Osteoblast (primary cell): ENCODE data around the gene MARCHF10. TPM values are rescaled to one million over a fixed set of nuclear protein-coding genes. Genes with fewer than 3 reads are reported as not detected.
A peak's percentile ranks its signal among the peaks of the same experiment; 100 is the strongest.
"Not testable (repeated sequence)": the region's sequence is repeated elsewhere in the genome, so short reads cannot be mapped to it uniquely, and the experiment has no call there.

Source experiments
- DNase-seq: peaks from one replicate; pipeline ENCODE4 v3.0.0; 2011; ENCODE audit warnings: low spot score, mixed read lengths; ENCODE audit not compliant: insufficient read length; ENCODE audit errors: missing footprints
- H2AFZ ChIP-seq: 2 replicates; pipeline ENCODE4 v1.6.0; 2011; ENCODE audit warnings: mild to moderate bottlenecking, low read length
- H3K27ac ChIP-seq: 2 replicates; pipeline ENCODE4 v1.5.1; 2011; ENCODE audit warnings: mild to moderate bottlenecking, low read depth, low read length, moderate library complexity
- H3K27me3 ChIP-seq: 2 replicates; pipeline ENCODE4 v1.6.0; 2012; ENCODE audit warnings: mild to moderate bottlenecking, control low read depth, inconsistent platforms, low read length, moderate library complexity; ENCODE audit not compliant: insufficient read depth
- H3K36me3 ChIP-seq: 2 replicates; pipeline ENCODE4 v1.5.1; 2011; ENCODE audit warnings: mild to moderate bottlenecking, low read length, control low read depth, moderate library complexity; ENCODE audit not compliant: insufficient read depth
- H3K4me1 ChIP-seq: 2 replicates; pipeline ENCODE4 v1.5.1; 2011; ENCODE audit warnings: mild to moderate bottlenecking, low read length, control low read depth, moderate library complexity; ENCODE audit not compliant: insufficient read depth
- H3K4me2 ChIP-seq: 2 replicates; pipeline ENCODE4 v1.6.0; 2011; ENCODE audit warnings: mild to moderate bottlenecking, low read length; ENCODE audit not compliant: insufficient read depth
- H3K4me3 ChIP-seq: fragments of 200-600 bp; sonication (generic); 3 replicates; pipeline ENCODE4 v1.5.1; 2012; ENCODE audit warnings: mild to moderate bottlenecking, low read length, inconsistent platforms; ENCODE audit not compliant: insufficient read depth
- H3K79me2 ChIP-seq: 2 replicates; pipeline ENCODE4 v1.6.0; 2012; ENCODE audit warnings: mild to moderate bottlenecking, low read length, control low read depth, inconsistent platforms; ENCODE audit not compliant: insufficient read depth
- H3K9me3 ChIP-seq: 2 replicates; pipeline ENCODE4 v1.5.1; 2011; ENCODE audit warnings: low read depth, low read length, control low read depth
- H4K20me1 ChIP-seq: 2 replicates; pipeline ENCODE4 v1.6.0; 2012; ENCODE audit warnings: mild to moderate bottlenecking, low read length, control low read depth; ENCODE audit not compliant: insufficient read depth
- total RNA-seq: library from RNA; depleted of rRNA; stranded (reverse); fragments of >200 nt; gene quantifications from 2 replicates; pipeline ENCODE4 v1.2.3, GENCODE V29; 2012
- TF ChIP-seq, protein P1 (sequence below): IDR thresholded peaks from 2 replicates; pipeline ENCODE4 v1.5.1; 2011; ENCODE audit warnings: mild to moderate bottlenecking, low read depth, low read length, moderate library complexity; ENCODE audit errors: extremely low read depth

MARCHF10 gene
- total RNA-seq, 1 donor: under 0.01 TPM

DNA sequence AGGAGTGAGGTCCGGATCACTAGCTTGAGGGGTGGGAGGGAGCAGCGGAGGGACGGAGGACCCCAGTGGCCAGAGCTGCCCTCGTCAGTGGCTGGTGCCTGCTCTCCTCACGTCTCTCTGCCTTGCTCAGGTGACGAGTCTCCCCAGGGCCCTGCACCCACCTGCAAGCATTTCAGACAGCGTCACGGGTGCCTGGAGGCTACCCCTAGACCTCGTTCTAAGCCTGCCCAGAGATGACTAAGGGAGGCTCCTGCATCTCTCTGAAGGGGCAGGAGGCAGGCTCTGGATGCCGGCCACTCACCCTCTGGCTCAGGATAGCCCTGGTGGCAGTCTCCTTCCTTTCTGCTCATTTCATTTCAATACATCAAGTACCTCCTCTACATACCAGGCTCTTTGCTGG lies 111.9 kb downstream of the MARCHF10 start:
- TF ChIP-seq, protein P1, sequence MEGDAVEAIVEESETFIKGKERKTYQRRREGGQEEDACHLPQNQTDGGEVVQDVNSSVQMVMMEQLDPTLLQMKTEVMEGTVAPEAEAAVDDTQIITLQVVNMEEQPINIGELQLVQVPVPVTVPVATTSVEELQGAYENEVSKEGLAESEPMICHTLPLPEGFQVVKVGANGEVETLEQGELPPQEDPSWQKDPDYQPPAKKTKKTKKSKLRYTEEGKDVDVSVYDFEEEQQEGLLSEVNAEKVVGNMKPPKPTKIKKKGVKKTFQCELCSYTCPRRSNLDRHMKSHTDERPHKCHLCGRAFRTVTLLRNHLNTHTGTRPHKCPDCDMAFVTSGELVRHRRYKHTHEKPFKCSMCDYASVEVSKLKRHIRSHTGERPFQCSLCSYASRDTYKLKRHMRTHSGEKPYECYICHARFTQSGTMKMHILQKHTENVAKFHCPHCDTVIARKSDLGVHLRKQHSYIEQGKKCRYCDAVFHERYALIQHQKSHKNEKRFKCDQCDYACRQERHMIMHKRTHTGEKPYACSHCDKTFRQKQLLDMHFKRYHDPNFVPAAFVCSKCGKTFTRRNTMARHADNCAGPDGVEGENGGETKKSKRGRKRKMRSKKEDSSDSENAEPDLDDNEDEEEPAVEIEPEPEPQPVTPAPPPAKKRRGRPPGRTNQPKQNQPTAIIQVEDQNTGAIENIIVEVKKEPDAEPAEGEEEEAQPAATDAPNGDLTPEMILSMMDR: no peak
- H3K4me2 ChIP-seq: peak overlapping the region; percentile 9
- no peaks in the 10 kb centered on the region for H3K27me3 ChIP-seq
- DNase-seq: peak; percentile 85
- H3K9me3 ChIP-seq: no peaks in the 10 kb centered on the region
- H4K20me1 ChIP-seq: peaks cover 8% of the 10 kb centered on the region
- H2AFZ ChIP-seq: no peak overlapping the region
- no peaks in the 10 kb centered on the region for H3K79me2 ChIP-seq
- no peak overlapping the region for H3K4me3 ChIP-seq
- H3K36me3 ChIP-seq: peaks cover 18% of the 10 kb centered on the region
- no peak overlapping the region for H3K27ac ChIP-seq
- H3K4me1 ChIP-seq: peaks cover 10% of the 10 kb centered on the region

DNA sequence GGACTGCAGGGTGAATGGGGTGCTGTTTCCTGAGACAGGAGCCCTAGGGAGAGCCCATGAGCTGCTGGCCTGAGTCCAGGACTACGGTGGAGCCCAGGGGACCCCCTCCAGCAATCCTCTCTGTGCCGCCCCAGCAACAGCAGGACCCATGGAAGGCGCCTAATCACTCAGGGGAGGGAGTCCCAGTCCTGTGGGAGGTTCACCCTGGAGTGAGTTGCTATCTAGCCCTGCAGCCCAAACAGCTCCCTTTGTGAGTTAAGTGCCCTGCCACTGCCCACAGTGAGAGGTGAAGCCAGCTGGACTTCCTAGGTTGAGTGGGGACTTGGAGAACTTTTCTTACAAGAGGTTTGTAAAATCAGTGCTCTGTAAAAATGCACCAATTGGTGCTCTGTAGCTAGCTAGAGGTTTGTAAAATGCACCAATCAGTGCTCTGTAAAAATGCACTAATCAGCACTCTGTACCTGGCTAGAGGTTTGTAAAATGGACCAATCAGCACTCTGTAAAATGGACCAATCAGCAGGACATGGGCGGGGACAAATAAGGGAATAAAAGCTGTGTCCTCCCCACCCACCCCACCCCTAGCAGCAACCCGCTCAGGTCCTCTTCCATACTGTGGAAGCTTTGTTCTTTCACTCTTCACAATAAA lies 112.9 kb downstream of the MARCHF10 start:
- H4K20me1 ChIP-seq, H3K27ac ChIP-seq, DNase-seq, H3K4me2 ChIP-seq, H3K4me3 ChIP-seq, H3K4me1 ChIP-seq, H3K79me2 ChIP-seq, H2AFZ ChIP-seq, H3K27me3 ChIP-seq, H3K9me3 ChIP-seq: not testable (repeated sequence)
- H3K36me3 ChIP-seq: peaks cover 29% of the 10 kb centered on the region

DNA sequence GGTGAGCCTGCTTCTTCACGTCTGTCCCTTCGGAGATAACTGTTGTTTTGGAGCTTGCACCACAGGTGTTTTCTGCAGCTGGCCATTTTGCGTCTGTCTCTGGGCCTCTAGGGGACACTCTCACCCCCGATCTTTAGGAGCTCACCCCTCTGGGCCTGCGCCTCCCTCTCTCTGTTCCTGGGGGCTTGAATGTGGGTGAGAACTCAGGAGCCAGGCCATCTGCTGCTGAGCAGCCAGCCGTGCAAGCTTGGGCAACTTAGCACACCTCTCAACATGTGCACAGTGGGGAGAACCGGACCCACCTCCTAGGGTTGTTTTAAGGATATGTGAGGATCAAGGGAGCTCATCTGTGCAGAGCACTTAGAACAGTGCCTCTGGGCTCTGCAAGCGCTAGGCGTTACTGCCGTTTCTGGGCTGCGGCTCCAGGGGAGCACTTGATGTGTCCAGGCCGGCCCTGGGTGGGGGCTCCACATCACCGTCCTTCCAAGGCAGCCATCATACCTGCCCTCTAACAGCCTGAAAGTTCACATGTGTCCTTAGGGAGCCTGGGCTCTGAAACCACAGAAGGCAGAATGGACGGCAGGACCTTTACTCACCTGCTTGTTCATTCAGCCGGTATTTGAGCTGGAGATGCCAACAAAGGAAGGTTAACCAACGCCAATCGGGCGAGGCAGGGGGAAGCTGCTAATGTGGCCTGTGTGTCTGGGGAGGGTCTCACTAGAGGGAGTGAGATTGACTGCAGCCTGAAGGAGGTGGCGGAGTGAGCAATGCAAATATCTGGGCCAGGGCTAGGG lies 114.3 kb downstream of the MARCHF10 start:
- Histone ChIP-seq H2AFZ (no peak overlapping the region), H3K4me3 (no peak overlapping the region), H3K36me3 (peaks cover 43% of the 10 kb centered on the region), H3K4me1 (peaks cover 10% of the 10 kb centered on the region), H3K4me2 (no peak overlapping the region), H3K9me3 (no peaks in the 10 kb centered on the region), H3K27ac (no peak overlapping the region), H3K27me3 (no peaks in the 10 kb centered on the region), H3K79me2 (no peaks in the 10 kb centered on the region), H4K20me1 (peaks cover 11% of the 10 kb centered on the region)
- TF ChIP-seq, protein P1: no peak
- peak; percentile 77 for DNase-seq

DNA sequence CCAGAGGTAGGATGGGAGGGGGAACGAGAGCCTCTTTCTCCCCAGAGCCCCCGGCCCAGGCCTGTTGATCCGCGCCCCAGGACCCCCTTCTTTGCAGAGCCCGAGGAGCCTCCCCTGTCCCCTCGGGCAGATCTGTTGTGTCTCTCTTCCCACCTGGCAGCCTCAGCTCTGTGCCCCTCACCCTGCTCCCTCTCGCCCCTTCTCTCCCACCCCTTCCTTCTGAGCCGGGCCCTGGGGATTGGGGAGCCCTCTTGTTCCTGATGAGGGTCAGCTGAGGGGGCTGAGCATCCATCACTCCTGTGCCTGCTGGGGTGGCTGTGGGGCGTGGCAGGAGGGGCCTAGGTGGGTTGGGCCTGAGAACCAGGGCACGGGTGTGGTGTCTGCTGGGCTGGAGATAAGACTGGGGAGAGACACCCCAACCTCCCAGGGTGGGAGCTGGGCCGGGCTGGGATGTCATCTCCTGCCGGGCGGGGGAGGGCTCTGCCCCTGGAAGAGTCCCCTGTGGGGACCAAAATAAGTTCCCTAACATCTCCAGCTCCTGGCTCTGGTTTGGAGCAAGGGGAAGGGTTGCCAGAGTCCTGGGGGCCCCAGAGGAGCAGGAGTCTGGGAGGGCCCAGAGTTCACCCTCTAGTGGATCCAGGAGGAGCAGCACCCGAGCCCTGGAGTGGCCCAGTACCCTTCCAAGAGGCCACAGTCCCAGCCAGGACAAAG lies 115.2 kb downstream of the MARCHF10 start:
- no peak overlapping the region for H3K4me2 ChIP-seq
- no peaks in the 10 kb centered on the region for H3K9me3 ChIP-seq
- H4K20me1 ChIP-seq: peaks cover 19% of the 10 kb centered on the region
- no peak overlapping the region for H2AFZ ChIP-seq
- no peak overlapping the region for H3K4me3 ChIP-seq
- no peak overlapping the region for H3K27ac ChIP-seq
- H3K79me2 ChIP-seq: no peaks in the 10 kb centered on the region
- TF ChIP-seq, protein P1: peak; percentile 55
- H3K36me3 ChIP-seq: peaks cover 52% of the 10 kb centered on the region
- DNase-seq: peak; percentile 91
- peaks cover 10% of the 10 kb centered on the region for H3K4me1 ChIP-seq
- H3K27me3 ChIP-seq: no peaks in the 10 kb centered on the region
